GM18907 (cell line): ENCODE measurements around the gene FAM83C.

Experiments used
- ATAC-seq: cut with Tn5 transposase; IDR thresholded peaks from one replicate; pipeline ENCODE4 v1.9.1; 2021; ENCODE audit warnings: mild to moderate bottlenecking, moderate library complexity; ENCODE audit not compliant: unreplicated experiment

FAM83C gene

GRCh38 chr20:35291654-35292503 lies at the start of gene FAM83C:
FAM83C (minus strand) TSS chr20:35292425; CDS start chr20:35292304, 121 bp downstream.
- no peak for ATAC-seq

DNA sequence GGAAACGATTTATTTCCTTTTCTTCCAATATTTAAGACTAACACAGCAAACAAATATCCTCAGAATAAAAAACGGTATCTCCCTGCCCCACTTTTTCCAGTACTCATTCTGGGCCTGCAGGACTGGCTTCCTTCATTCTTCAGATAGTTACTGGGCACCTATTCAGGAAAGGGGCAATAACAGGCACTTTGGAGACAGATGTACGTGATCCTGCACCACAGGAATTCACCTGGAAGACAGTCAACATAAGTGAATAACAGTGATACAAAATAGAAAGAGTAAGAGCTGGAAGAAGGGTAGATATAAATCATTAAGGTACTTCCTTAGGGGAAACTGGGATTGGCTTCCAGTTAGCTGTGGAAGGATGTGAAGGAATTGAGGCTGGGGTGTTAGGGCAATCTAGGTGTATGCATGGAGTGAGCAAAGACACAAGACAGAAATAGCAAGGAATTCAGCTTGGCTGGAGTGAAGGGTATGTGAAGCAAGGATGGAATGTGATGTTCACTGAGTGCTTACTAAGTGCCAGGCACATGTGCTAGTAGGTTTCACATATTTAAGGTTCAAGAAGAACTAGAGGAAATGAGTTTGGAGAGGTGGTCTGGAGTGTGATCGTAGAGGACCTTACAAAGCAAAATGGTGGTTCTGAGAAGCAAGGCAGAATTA lies 49.3 kb upstream of the FAM83C start:
- ATAC-seq, result no peak

DNA sequence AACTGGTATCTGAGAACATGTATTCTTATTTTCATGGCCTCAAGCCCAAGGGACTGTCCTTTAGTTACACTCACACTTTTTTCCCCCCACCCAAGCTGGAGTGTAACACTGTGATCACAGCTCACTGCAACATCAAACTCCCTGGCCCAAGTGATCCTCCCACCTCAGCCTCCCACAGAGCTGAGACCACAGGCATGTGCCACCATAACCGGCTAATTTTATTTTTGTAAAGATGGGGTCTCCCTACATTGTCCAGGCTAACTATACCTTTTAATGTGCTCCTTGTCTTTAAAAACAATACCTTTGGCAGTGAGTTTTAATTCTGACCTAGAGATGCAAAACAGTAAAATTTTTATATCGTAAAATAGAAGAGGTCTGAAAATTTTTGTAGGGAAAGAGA lies 48.2 kb upstream of the FAM83C start:
- ATAC-seq, result no peak

DNA sequence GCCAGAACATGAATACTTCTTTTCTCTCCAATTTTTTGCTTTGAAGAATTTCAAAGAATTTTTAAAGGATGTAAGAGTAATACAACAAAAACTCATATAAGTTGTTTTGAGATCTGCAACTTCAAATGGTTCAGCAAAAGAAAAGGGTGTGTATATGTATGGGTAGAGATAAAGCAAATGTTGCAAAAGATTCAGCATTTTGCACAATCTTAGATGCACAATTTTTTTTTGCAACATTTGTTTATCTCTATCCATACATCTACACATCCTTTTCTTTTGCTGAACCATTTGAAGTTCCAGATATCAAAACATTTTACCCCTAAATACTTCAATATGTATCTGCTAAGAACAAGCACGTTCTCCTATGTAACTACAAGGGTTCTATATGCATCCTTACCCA lies 47.4 kb upstream of the FAM83C start:
- ATAC-seq, result no peak

DNA sequence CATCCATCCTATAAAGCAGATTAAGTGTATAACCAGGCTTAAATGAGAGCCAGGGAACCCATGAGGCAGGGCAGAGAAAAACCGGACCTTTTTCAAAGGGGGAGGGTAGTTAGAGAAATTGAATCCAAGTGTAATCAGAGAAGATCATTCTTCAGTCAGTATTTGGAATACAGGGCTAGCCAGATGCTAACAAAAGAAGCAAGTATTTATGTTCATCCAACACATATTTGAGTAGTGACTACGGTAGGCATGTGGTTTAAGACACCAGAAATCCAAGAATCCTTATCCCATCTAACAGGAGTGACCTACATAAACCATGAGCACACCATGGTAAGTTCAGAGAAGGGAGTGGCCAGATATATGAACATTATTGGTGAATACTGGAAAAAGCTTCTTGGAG lies 46.8 kb upstream of the FAM83C start:
- no peak for ATAC-seq

DNA sequence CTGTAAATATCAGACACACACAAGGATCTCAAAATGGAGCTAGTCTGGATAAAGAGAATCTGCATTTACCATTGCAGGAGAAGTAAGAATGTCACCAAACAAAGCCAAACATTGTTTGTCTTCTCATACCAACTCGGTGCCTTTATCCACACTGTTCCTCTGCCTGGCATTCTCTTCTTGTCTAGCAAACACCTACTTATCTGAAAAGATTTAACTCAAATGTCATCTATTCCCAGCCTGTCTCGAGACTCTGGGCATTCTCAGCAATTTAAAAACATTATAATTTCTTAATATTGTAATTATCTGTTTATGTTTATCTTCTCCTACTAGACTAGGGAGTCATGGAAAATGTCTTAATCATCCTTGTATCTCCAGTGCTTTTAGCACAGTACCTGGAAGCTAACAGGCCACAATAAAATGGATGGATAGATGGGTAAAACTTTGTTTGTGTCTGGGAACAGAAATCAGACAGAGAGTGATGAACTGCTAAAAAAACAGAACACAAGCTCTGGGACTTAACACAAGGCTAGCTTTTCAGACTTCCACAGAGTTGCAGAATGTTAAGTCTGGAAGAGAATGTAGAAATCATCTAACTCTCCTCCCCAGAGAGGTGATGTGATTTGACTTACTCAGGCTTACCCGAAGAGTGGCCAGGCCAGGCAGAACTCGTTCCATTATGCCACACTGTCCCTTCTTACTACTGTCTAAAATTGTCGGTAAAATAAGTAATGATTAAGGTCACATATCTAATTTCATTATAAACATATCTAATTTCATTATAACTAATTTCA lies 42.3 kb upstream of the FAM83C start:
- ATAC-seq, result no peak

DNA sequence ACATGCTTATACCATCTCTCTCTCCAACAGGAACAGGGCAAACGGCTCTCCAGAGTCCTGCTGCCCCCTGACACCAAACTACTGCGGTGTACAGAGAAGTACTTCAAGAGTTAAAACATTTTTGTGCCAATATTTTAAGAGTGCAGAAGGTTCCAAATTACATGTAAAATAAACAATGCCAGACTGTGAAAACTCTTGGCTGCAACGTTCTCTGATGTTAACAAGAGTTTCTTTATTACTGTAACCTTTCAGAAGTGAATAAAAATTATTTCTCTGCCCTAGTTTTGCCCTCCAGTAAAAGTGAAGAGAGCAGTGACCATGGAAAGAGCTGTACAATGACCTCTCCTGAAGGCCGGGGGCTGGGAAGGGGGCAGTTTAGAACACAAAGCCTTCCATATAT lies 41.4 kb upstream of the FAM83C start:
- ATAC-seq, result no peak

DNA sequence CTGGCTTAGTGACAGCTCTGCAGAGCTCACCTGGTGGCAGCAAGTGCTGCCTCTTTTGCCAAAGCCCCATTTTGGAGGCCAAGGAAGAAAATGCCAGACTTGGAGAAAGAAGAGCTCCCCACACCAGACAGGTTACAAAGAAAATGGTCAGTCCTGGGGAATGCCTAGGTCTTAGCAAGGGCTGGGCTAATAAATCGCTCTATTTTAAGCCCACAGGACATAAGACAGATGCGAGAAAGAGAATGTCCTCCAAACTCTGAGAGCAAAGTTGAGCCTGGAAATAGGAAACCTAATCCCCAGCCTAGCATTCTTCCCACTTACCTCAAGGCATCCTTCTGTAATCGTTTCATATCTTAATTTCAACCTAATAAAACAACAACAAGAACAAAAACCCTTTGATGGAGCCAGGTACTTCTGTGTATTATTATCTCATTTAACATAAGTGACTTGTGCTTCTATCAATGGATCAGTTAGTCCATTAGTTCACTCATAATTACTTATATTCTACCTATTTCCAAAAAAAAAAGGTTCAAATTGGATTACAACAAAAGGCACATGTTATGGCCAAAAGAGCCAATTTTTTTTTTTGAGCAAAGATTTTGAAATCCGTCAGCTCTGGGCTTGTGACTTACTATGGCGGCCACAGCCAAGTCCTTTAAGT lies 40.4 kb upstream of the FAM83C start:
- ATAC-seq, result no peak

GRCh38 chr20:35329435-35330139 lies 37.4 kb upstream of the FAM83C start:
- ATAC-seq, result no peak

DNA sequence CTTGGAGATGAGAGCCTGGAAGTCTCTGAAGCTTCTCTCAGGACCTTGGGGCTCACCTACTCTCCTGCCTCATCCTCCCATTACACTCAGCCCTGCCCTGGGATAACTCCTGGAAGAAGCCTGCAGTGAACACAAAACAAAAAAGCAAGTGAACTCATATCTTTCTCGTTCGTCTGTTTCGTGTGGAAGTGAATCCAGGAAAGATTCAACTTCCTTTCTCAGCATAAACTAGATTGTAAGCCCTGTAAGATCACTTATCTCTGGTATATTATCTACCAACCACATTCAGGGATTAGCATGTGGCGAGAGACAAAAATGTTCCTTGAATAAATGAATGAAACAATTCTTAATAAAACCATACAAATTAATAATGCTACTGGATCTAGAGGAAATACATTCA lies 36.5 kb upstream of the FAM83C start:
- ATAC-seq, result no peak

GRCh38 chr20:35328095-35328685 lies 36.0 kb upstream of the FAM83C start:
- ATAC-seq, result no peak

DNA sequence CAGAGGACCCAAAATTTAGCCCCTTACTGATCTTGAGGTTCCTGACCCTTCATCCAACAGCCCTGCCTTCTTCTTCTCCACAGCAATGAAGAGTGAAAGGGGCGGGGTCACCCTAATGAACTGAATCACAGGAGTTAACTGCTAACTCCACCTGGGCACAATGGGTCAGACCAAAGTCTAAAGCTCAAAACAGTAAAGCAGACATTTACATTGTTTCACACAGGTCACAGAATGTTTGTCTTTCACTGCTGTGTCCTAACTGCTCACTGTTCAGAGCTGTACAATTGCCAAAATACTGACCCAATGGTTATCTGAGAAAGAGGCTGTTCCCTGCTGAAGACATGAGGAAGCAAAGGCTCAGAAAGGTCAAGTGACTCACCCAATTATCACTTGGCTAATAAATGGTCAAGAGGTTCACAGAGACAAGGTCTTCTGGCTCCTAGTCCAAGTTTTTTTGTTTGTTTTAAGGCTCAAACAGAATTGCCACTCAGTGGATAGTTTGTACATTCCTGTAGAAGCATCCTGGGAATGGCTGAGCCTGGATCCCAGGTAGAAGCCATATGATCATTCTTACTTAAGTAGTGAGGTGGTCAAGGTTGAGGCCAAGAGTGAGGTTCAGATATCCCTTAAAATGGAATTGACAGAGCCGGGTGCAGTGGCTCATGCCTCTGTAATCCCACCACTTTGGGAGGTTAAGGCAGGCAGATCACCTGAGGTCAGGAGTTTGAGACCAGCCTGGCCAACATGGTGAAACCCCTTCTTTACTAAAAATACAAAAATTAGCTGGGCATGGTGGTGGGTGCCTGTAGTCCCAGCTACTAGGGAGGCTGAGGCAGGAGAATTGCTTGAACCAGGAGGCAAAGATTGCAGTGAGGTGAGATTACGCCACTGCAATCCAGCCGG lies 35.1 kb upstream of the FAM83C start:
- no peak for ATAC-seq

DNA sequence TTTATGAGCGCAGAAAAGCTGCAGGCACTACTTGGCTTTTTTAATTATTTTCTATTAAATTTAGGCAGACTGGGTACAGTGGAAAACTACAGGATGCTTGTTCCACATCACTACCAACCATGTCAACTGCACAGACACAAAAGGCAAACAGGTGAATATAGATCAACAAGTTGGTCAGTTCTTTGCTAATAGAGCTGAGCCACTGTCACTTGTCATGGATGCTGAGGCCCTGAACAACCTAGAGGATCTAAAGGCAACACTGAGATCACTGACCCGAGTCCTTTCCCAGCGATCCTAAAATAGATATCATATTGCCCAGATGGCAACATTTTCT lies 34.5 kb upstream of the FAM83C start:
- ATAC-seq, result no peak

GRCh38 chr20:35326021-35326739 lies 34.0 kb upstream of the FAM83C start:
- ATAC-seq, result no peak

- ATAC-seq, result no peak
Observed at GRCh38 chr20:35325401-35325800, 33.2 kb upstream of the FAM83C start.

- no peak for ATAC-seq
Observed at GRCh38 chr20:35320396-35321126, 28.3 kb upstream of the FAM83C start.

- ATAC-seq, result no peak
Observed at GRCh38 chr20:35319871-35320197, 27.6 kb upstream of the FAM83C start.
